Tibial nerve (tissue), 4 donors: ENCODE results near the gene BCR.

Experiments used
- EP300 ChIP-seq, 2 donors: sonication (generic); formaldehyde crosslinking; IDR thresholded peaks; one replicate each; pipeline ENCODE4 v1.6.1; 2017; ENCODE audit warnings: antibody characterized with exemption in 2 of 2, mild to moderate bottlenecking in 1 of 2
- POLR2A ChIP-seq, 2 donors: fragments of 450-650 bp; IDR thresholded peaks; one replicate each; pipeline ENCODE4 v1.6.1; 2017; ENCODE audit warnings: antibody characterized with exemption in 2 of 2, mild to moderate bottlenecking in 2 of 2, moderate library complexity in 2 of 2
- TF ChIP-seq, protein P1 (sequence below), 5 experiments: fragments of 200-600 bp in 3 of 5; fragments of 450-650 bp in 2 of 5; sonication (generic) in 3 of 5; IDR thresholded peaks; one replicate each; pipeline ENCODE4 v1.5.1; 2016 to 2019; ENCODE audit warnings: antibody characterized with exemption in 5 of 5, mild to moderate bottlenecking in 3 of 5, moderate library complexity in 2 of 5

DNA sequence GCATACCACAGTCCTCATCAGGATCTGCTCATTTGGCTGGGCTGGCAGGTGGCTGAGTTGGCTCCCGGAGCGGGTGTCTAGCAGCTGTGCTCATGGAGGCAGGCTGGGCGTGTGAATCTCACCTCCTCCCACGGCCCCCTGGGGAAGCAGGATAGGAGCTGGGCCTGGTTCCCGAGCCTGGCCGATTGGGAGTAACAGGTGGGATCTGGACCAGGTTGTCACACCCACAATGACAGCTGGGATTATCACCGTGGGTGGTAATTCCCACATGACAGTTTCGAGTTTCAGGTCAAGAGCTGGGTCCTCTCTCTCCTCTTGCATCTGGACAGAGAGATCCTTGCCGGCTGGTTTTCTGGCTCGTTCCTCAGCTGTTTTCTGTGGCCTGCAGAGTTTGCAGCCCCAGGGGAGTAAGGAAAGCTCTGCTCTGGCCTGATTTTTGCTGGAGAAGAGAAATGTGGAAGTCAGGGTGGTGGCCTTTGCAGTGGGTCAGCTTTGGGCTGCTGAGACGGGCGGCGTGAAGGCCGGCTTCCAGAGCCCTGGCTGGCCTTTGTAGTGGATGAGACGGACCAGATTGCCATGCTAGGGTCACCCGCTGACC is 57.0 kb downstream of the BCR start:
- TF ChIP-seq, protein P1, sequence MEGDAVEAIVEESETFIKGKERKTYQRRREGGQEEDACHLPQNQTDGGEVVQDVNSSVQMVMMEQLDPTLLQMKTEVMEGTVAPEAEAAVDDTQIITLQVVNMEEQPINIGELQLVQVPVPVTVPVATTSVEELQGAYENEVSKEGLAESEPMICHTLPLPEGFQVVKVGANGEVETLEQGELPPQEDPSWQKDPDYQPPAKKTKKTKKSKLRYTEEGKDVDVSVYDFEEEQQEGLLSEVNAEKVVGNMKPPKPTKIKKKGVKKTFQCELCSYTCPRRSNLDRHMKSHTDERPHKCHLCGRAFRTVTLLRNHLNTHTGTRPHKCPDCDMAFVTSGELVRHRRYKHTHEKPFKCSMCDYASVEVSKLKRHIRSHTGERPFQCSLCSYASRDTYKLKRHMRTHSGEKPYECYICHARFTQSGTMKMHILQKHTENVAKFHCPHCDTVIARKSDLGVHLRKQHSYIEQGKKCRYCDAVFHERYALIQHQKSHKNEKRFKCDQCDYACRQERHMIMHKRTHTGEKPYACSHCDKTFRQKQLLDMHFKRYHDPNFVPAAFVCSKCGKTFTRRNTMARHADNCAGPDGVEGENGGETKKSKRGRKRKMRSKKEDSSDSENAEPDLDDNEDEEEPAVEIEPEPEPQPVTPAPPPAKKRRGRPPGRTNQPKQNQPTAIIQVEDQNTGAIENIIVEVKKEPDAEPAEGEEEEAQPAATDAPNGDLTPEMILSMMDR (IDR thresholded peaks at IDR 0.05) = no peak
- TF ChIP-seq EP300 (IDR thresholded peaks at IDR 0.05) (peak in 1 of 2 donors; percentile 76), POLR2A (IDR thresholded peaks at IDR 0.05) (peak in 1 of 2 donors; percentile 7)
